ENCODE measurements around the gene ABCD1. TPM values are rescaled to one million over a fixed set of nuclear protein-coding genes. Genes with fewer than 3 reads are reported as not detected.

Gene ABCD1
- total and polyA plus RNA-seq, 12 donors: 9.3 to 24.2 (median 14.4) TPM

DNA sequence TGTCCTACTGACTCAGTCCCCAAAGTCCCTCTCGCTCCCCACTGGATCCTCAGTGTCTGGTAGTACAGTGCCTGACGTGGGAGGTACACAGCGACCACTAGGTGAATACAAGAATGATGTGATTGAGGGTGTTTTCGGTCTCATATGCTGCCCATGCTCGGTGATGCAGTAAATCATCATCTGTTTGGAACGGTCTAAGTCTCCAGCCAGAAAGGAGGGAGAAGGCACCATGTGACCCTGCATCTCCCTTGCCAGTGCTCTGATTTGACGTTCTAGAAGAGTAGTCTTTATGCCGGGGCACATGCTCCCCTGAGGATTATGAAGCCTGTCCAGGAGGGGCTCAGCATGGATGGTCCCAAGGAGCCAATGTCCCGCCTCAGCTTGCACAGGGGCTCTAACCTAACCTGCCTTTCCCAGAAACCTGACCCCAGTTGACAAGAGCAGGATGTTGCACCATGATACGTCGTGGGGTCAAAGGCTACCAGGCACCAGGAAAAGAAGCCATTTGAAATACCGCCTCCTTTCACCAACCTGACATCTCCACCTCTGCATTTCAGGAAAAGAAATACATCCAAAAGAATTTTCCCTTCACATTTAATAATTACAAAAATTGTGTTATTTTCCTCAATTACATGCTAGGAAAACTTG lies 25.6 kb downstream of the ABCD1 start:
- DNase-seq (no peak), ATAC-seq (no peak)
- no peaks in the 10 kb centered on the region for H3K9me3 ChIP-seq
- whole genome bisulfite sequencing, 2 donors: 81 to 82% methylated on average over 10 to 12 of the region's 12 CpGs
- H3K27ac ChIP-seq: no peak overlapping the region
- peaks cover 0 to 43% (median 0%) of the 10 kb centered on the region in 7 donors for H3K27me3 ChIP-seq
- TF ChIP-seq, protein P1, sequence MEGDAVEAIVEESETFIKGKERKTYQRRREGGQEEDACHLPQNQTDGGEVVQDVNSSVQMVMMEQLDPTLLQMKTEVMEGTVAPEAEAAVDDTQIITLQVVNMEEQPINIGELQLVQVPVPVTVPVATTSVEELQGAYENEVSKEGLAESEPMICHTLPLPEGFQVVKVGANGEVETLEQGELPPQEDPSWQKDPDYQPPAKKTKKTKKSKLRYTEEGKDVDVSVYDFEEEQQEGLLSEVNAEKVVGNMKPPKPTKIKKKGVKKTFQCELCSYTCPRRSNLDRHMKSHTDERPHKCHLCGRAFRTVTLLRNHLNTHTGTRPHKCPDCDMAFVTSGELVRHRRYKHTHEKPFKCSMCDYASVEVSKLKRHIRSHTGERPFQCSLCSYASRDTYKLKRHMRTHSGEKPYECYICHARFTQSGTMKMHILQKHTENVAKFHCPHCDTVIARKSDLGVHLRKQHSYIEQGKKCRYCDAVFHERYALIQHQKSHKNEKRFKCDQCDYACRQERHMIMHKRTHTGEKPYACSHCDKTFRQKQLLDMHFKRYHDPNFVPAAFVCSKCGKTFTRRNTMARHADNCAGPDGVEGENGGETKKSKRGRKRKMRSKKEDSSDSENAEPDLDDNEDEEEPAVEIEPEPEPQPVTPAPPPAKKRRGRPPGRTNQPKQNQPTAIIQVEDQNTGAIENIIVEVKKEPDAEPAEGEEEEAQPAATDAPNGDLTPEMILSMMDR (IDR thresholded peaks at IDR 0.05): no peak
- intact Hi-C loops (cut with DNase I): no loop called here
- H3K4me1 ChIP-seq: no peaks in the 10 kb centered on the region
- no peaks in the 10 kb centered on the region for H3K36me3 ChIP-seq
- H3K4me3 ChIP-seq: no peak overlapping the region

DNA sequence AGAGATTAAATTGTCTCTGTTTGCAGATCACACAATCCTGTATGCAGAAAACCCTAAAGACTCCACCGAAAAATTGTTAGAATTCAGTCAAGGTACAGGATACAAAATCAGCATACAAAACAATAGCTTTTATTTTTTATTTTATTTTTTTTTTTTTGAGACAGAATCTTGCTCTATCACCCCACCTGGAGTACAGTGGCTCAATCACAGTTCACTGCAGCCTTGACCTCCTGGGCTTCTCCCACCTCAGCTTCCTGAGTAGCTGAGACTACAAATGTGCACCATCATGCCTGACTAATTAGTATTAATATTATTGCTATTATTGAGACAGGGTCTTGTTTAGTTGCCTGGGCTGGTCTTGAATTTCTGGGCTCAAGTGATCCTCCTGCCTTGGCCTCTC lies 30.5 kb downstream of the ABCD1 start:
- no peak for ATAC-seq
- intact Hi-C loops (cut with DNase I): no loop called here

GRCh38 chrX:153761863-153762262 lies 37.2 kb downstream of the ABCD1 start:
- no peak overlapping the region for H3K27ac ChIP-seq
- H3K36me3 ChIP-seq: no peaks in the 10 kb centered on the region
- H3K4me1 ChIP-seq: peaks cover 3 to 23% (median 15%) of the 10 kb centered on the region in 9 donors
- intact Hi-C loops (cut with DNase I): loop anchor here in 5 of 10 donors (5.0 to 10.0 kb wide), 3 partner anchors 185 to 193 kb away; no protein-coding TSS in a partner anchor
- ATAC-seq: no peak
- 79 to 81% methylated on average over 14 to 15 of the region's 15 CpGs for WGBS, 2 donors
- TF ChIP-seq, protein P1 (IDR thresholded peaks at IDR 0.05): no peak
- no peaks in the 10 kb centered on the region for H3K9me3 ChIP-seq
- H3K27me3 ChIP-seq: peaks cover 0 to 11% (median 0%) of the 10 kb centered on the region in 7 donors
- no peak overlapping the region for H3K4me3 ChIP-seq
- no peak for DNase-seq

More for the DNA sequence above, 30.5 kb downstream of the ABCD1 start:
- 77 to 87% methylated on average over 1 of the region's 1 CpG for WGBS, 2 donors
- DNase-seq: no peak
- no peak overlapping the region for H3K4me3 ChIP-seq
- no peaks in the 10 kb centered on the region for H3K4me1 ChIP-seq
- H3K27me3 ChIP-seq: peaks cover 0 to 17% (median 0%) of the 10 kb centered on the region in 7 donors
- H3K27ac ChIP-seq: no peak overlapping the region
- H3K9me3 ChIP-seq: peaks cover 0 to 10% (median 0%) of the 10 kb centered on the region in 11 donors
- TF ChIP-seq, protein P1 (IDR thresholded peaks at IDR 0.05): peak in 1 of 9 donors; percentile 25
- H3K36me3 ChIP-seq: no peaks in the 10 kb centered on the region

- intact Hi-C loops (cut with DNase I): loop anchor here in 5 of 10 donors (5.0 to 10.0 kb wide), 3 partner anchors 185 to 192 kb away; no protein-coding TSS in a partner anchor
- no peak overlapping the region for H3K4me3 ChIP-seq
- DNase-seq: peak in 1 of 2 donors; percentile 2
- H3K27ac ChIP-seq: no peak overlapping the region
- TF ChIP-seq, protein P1 (IDR thresholded peaks at IDR 0.05): no peak
- H3K27me3 ChIP-seq: peaks cover 0 to 11% (median 0%) of the 10 kb centered on the region in 7 donors
- no peaks in the 10 kb centered on the region for H3K36me3 ChIP-seq
- H3K9me3 ChIP-seq: no peaks in the 10 kb centered on the region
- H3K4me1 ChIP-seq: peaks cover 3 to 23% (median 15%) of the 10 kb centered on the region in 9 donors
- no peak for ATAC-seq
- WGBS, 2 donors: 94 to 97% methylated on average over 14 of the region's 14 CpGs
These were observed 38.0 kb downstream of the ABCD1 start for GRCh38 chrX:153762626-153763173.

Measured in heart right ventricle (tissue), 16 donors.